HEK293 (cell line): ENCODE data around the gene ZNF532.

Experiments used
- TF ChIP-seq, protein P1 (sequence below): fragments of 450-650 bp; formaldehyde crosslinking; IDR thresholded peaks from 2 replicates; pipeline ENCODE4 v1.5.1; 2016; ENCODE audit warnings: missing biosample characterization, missing genetic modification characterization
- TF ChIP-seq, protein P2 (sequence below): fragments of 450-650 bp; formaldehyde crosslinking; IDR thresholded peaks from 2 replicates; pipeline ENCODE4 v1.5.1; 2016; ENCODE audit warnings: missing biosample characterization, missing genetic modification characterization
- TF ChIP-seq, protein P3 (sequence below): fragments of 450-650 bp; formaldehyde crosslinking; IDR thresholded peaks from 2 replicates; pipeline ENCODE4 v1.5.1; 2016; ENCODE audit warnings: missing biosample characterization, missing genetic modification characterization, low read depth

GRCh38 chr18:58990720-58991119, 126.0 kb downstream of the ZNF532 start:
- TF ChIP-seq, protein P1, sequence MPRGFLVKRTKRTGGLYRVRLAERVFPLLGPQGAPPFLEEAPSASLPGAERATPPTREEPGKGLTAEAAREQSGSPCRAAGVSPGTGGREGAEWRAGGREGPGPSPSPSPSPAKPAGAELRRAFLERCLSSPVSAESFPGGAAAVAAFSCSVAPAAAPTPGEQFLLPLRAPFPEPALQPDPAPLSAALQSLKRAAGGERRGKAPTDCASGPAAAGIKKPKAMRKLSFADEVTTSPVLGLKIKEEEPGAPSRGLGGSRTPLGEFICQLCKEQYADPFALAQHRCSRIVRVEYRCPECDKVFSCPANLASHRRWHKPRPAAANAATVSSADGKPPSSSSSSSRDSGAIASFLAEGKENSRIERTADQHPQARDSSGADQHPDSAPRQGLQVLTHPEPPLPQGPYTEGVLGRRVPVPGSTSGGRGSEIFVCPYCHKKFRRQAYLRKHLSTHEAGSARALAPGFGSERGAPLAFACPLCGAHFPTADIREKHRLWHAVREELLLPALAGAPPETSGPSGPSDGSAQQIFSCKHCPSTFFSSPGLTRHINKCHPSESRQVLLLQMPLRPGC (tag by site-specific recombination) = no peak
- TF ChIP-seq, protein P2, sequence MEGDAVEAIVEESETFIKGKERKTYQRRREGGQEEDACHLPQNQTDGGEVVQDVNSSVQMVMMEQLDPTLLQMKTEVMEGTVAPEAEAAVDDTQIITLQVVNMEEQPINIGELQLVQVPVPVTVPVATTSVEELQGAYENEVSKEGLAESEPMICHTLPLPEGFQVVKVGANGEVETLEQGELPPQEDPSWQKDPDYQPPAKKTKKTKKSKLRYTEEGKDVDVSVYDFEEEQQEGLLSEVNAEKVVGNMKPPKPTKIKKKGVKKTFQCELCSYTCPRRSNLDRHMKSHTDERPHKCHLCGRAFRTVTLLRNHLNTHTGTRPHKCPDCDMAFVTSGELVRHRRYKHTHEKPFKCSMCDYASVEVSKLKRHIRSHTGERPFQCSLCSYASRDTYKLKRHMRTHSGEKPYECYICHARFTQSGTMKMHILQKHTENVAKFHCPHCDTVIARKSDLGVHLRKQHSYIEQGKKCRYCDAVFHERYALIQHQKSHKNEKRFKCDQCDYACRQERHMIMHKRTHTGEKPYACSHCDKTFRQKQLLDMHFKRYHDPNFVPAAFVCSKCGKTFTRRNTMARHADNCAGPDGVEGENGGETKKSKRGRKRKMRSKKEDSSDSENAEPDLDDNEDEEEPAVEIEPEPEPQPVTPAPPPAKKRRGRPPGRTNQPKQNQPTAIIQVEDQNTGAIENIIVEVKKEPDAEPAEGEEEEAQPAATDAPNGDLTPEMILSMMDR = no peak
- TF ChIP-seq, protein P3, sequence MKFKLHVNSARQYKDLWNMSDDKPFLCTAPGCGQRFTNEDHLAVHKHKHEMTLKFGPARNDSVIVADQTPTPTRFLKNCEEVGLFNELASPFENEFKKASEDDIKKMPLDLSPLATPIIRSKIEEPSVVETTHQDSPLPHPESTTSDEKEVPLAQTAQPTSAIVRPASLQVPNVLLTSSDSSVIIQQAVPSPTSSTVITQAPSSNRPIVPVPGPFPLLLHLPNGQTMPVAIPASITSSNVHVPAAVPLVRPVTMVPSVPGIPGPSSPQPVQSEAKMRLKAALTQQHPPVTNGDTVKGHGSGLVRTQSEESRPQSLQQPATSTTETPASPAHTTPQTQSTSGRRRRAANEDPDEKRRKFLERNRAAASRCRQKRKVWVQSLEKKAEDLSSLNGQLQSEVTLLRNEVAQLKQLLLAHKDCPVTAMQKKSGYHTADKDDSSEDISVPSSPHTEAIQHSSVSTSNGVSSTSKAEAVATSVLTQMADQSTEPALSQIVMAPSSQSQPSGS = no peak
